GM23338 (cell line): ENCODE results near the gene LARGE1. TPM values are rescaled to one million over a fixed set of nuclear protein-coding genes. Genes with fewer than 3 reads are reported as not detected.
"Not testable (repeated sequence)": the region's sequence is repeated elsewhere in the genome, so short reads cannot be mapped to it uniquely, and the experiment has no call there.

ENCODE experiments used
- ATAC-seq: fragments of 200-7000 bp; cut with Tn5 transposase; 3 replicates; pipeline ENCODE4 v1.9.1; 2020
- DNase-seq: peaks from one replicate; pipeline ENCODE4 v3.0.0-alpha.2; 2015; ENCODE audit warnings: low spot score
- H2AFZ ChIP-seq: fragments of 200-600 bp; sonication (generic); 2 replicates; pipeline ENCODE4 v1.8.0; 2016; ENCODE audit warnings: antibody characterized with exemption, mild to moderate bottlenecking, moderate library complexity
- H3F3A ChIP-seq: fragments of 200-600 bp; sonication (generic); replicated peaks from 2 replicates; pipeline ENCODE4 v1.8.0; 2017; ENCODE audit warnings: antibody characterized with exemption, mixed run types, low read depth
- H3K27ac ChIP-seq: fragments of 200-600 bp; sonication (generic); 2 replicates; pipeline ENCODE4 v1.6.1; 2016; ENCODE audit warnings: low read depth
- H3K27me3 ChIP-seq: fragments of 200-600 bp; sonication (generic); 2 replicates; pipeline ENCODE4 v1.8.0; 2016; ENCODE audit warnings: mild to moderate bottlenecking, mixed run types, moderate library complexity; ENCODE audit not compliant: insufficient read depth
- H3K36me3 ChIP-seq: fragments of 200-600 bp; sonication (generic); 2 replicates; pipeline ENCODE4 v1.8.0; 2016; ENCODE audit warnings: mild to moderate bottlenecking; ENCODE audit not compliant: insufficient read depth
- H3K4me1 ChIP-seq: fragments of 200-600 bp; sonication (generic); 2 replicates; pipeline ENCODE4 v1.8.0; 2016; ENCODE audit warnings: mild to moderate bottlenecking, moderate library complexity; ENCODE audit not compliant: insufficient read depth
- H3K4me2 ChIP-seq: fragments of 200-600 bp; sonication (generic); 2 replicates; pipeline ENCODE4 v1.7.1; 2017; ENCODE audit warnings: mixed run types
- H3K4me3 ChIP-seq: fragments of 200-600 bp; sonication (generic); 2 replicates; pipeline ENCODE4 v1.6.1; 2016; ENCODE audit warnings: mixed run types
- H3K79me2 ChIP-seq: fragments of 200-600 bp; sonication (generic); replicated peaks from 2 replicates; pipeline ENCODE4 v1.8.0; 2017; ENCODE audit warnings: mild to moderate bottlenecking; ENCODE audit not compliant: insufficient read depth
- H3K9me2 ChIP-seq: fragments of 200-600 bp; sonication (generic); 2 replicates; pipeline ENCODE4 v1.8.0; 2017; ENCODE audit not compliant: insufficient read depth
- H4K20me1 ChIP-seq: fragments of 200-600 bp; sonication (generic); replicated peaks from 2 replicates; pipeline ENCODE4 v1.8.0; 2017; ENCODE audit warnings: mild to moderate bottlenecking; ENCODE audit not compliant: insufficient read depth
- H3K27ac Mint-ChIP-seq: 2 replicates; pipeline ENCODE4 v1.8.0; 2020; ENCODE audit warnings: inconsistent platforms, mild to moderate bottlenecking, moderate library complexity, mixed read lengths
- H3K27me3 Mint-ChIP-seq: 3 replicates; pipeline ENCODE4 v1.8.0; 2022; ENCODE audit warnings: low read depth, mild to moderate bottlenecking, moderate library complexity, mixed read lengths, inconsistent platforms; ENCODE audit not compliant: insufficient read depth, poor library complexity
- H3K36me3 Mint-ChIP-seq: 3 replicates; pipeline ENCODE4 v1.8.0; 2021; ENCODE audit warnings: low read depth, mild to moderate bottlenecking, inconsistent platforms, moderate library complexity, mixed read lengths
- H3K4me1 Mint-ChIP-seq: 3 replicates; pipeline ENCODE4 v1.8.0; 2020; ENCODE audit warnings: mild to moderate bottlenecking, inconsistent platforms, mixed read lengths
- H3K4me3 Mint-ChIP-seq: 3 replicates; pipeline ENCODE4 v1.8.0; 2021; ENCODE audit warnings: moderate library complexity, mild to moderate bottlenecking, inconsistent platforms, mixed read lengths
- H3K9me3 Mint-ChIP-seq: 3 replicates; pipeline ENCODE4 v1.8.0; 2020; ENCODE audit warnings: moderate library complexity, mild to moderate bottlenecking, inconsistent platforms, mixed read lengths
- CREB1 ChIP-seq: fragments of 250-450 bp; sonication (Bioruptor Pico); IDR thresholded peaks from 2 replicates; pipeline ENCODE4 v1.5.0; 2020; ENCODE audit warnings: low read depth, mild to moderate bottlenecking, moderate library complexity
- EZH2 ChIP-seq: fragments of 200-600 bp; sonication (generic); IDR thresholded peaks from one replicate; pipeline ENCODE4 v1.8.0; 2017; ENCODE audit warnings: antibody characterized with exemption, mild to moderate bottlenecking, low read depth; ENCODE audit not compliant: unreplicated experiment
- EZH2phosphoT487 ChIP-seq: fragments of 200-600 bp; sonication (generic); IDR thresholded peaks from one replicate; pipeline ENCODE4 v1.8.1; 2018; ENCODE audit warnings: antibody characterized with exemption; ENCODE audit not compliant: unreplicated experiment
- JUNB ChIP-seq: IDR thresholded peaks from one replicate; pipeline ENCODE4 v1.6.1; 2016; ENCODE audit warnings: antibody characterized with exemption; ENCODE audit not compliant: unreplicated experiment
- NANOG ChIP-seq: IDR thresholded peaks from 2 replicates; pipeline ENCODE4 v1.6.1; 2016; ENCODE audit warnings: antibody characterized with exemption, borderline replicate concordance
- POLR2AphosphoS5 ChIP-seq: IDR thresholded peaks from 2 replicates; pipeline ENCODE4 v1.6.1; 2016; ENCODE audit warnings: antibody characterized with exemption, low read depth
- STAT1 ChIP-seq: IDR thresholded peaks from one replicate; pipeline ENCODE4 v1.6.1; 2016; ENCODE audit warnings: antibody characterized with exemption; ENCODE audit not compliant: unreplicated experiment
- ZNF114 ChIP-seq: fragments of 250-450 bp; sonication (Bioruptor Pico); IDR thresholded peaks from 2 replicates; pipeline ENCODE4 v1.5.0; 2020; ENCODE audit warnings: mild to moderate bottlenecking, moderate library complexity
- ZNF331 ChIP-seq: fragments of 250-450 bp; sonication (Bioruptor Pico); IDR thresholded peaks from 2 replicates; pipeline ENCODE4 v1.5.0; 2020; ENCODE audit warnings: low read depth, mild to moderate bottlenecking, moderate library complexity
- polyA plus RNA-seq: library from polyadenylated mRNA; unstranded; fragments of >200 nt; fragmentation: Nextera tagmentation; extraction: Ambion mirVana; gene quantifications from 2 replicates; pipeline ENCODE4 v1.2.1, GENCODE V29; 2016
- total RNA-seq: library from RNA; depleted of rRNA; stranded (reverse); fragments of >200 nt; shearing (Covaris generic); gene quantifications from 2 replicates; pipeline ENCODE4 v1.2.3, GENCODE V29; 2014
- TF ChIP-seq, protein P1 (sequence below): fragments of 250-450 bp; sonication (Bioruptor Pico); IDR thresholded peaks from 2 replicates; pipeline ENCODE4 v1.5.0; 2020; ENCODE audit warnings: mild to moderate bottlenecking, moderate library complexity
- TF ChIP-seq, protein P2 (sequence below), 2 experiments: fragments of 200-600 bp in 1 of 2; sonication (generic) in 1 of 2; conservative IDR thresholded peaks; 2 replicates each; pipeline versions ENCODE4 v1.5.1 to v1.6.1; 2016 to 2017; ENCODE audit warnings: antibody characterized with exemption in 2 of 2, low read depth in 2 of 2, mild to moderate bottlenecking in 2 of 2, moderate library complexity in 1 of 2
- TF ChIP-seq, protein P3 (sequence below): IDR thresholded peaks from 2 replicates; pipeline ENCODE4 v1.6.1; 2016; ENCODE audit warnings: antibody characterized with exemption

The LARGE1 gene
- total and polyA plus RNA-seq, 2 experiments from 2014 or later = 12.8 to 75.6 TPM

DNA sequence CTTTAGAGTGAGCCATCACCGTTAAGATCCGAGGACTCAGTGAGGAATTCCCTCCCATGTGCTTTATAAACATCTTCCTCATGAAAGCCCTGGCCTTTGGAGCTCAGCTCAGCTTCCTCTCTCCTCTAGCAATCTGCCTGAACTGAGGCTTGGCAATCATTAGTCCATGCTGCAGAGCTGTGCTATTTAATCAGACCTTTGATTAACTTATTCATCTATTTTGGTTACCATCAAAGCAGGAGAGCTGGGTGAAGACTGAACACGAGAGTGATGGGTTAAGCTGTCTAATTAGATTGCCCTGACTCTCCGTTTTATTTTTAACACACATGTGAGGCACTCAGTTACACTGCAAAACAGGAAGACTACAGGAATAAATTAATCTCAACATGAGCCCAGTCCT, 351.3 kb downstream of the LARGE1 start (continued):
- TF ChIP-seq, protein P1, sequence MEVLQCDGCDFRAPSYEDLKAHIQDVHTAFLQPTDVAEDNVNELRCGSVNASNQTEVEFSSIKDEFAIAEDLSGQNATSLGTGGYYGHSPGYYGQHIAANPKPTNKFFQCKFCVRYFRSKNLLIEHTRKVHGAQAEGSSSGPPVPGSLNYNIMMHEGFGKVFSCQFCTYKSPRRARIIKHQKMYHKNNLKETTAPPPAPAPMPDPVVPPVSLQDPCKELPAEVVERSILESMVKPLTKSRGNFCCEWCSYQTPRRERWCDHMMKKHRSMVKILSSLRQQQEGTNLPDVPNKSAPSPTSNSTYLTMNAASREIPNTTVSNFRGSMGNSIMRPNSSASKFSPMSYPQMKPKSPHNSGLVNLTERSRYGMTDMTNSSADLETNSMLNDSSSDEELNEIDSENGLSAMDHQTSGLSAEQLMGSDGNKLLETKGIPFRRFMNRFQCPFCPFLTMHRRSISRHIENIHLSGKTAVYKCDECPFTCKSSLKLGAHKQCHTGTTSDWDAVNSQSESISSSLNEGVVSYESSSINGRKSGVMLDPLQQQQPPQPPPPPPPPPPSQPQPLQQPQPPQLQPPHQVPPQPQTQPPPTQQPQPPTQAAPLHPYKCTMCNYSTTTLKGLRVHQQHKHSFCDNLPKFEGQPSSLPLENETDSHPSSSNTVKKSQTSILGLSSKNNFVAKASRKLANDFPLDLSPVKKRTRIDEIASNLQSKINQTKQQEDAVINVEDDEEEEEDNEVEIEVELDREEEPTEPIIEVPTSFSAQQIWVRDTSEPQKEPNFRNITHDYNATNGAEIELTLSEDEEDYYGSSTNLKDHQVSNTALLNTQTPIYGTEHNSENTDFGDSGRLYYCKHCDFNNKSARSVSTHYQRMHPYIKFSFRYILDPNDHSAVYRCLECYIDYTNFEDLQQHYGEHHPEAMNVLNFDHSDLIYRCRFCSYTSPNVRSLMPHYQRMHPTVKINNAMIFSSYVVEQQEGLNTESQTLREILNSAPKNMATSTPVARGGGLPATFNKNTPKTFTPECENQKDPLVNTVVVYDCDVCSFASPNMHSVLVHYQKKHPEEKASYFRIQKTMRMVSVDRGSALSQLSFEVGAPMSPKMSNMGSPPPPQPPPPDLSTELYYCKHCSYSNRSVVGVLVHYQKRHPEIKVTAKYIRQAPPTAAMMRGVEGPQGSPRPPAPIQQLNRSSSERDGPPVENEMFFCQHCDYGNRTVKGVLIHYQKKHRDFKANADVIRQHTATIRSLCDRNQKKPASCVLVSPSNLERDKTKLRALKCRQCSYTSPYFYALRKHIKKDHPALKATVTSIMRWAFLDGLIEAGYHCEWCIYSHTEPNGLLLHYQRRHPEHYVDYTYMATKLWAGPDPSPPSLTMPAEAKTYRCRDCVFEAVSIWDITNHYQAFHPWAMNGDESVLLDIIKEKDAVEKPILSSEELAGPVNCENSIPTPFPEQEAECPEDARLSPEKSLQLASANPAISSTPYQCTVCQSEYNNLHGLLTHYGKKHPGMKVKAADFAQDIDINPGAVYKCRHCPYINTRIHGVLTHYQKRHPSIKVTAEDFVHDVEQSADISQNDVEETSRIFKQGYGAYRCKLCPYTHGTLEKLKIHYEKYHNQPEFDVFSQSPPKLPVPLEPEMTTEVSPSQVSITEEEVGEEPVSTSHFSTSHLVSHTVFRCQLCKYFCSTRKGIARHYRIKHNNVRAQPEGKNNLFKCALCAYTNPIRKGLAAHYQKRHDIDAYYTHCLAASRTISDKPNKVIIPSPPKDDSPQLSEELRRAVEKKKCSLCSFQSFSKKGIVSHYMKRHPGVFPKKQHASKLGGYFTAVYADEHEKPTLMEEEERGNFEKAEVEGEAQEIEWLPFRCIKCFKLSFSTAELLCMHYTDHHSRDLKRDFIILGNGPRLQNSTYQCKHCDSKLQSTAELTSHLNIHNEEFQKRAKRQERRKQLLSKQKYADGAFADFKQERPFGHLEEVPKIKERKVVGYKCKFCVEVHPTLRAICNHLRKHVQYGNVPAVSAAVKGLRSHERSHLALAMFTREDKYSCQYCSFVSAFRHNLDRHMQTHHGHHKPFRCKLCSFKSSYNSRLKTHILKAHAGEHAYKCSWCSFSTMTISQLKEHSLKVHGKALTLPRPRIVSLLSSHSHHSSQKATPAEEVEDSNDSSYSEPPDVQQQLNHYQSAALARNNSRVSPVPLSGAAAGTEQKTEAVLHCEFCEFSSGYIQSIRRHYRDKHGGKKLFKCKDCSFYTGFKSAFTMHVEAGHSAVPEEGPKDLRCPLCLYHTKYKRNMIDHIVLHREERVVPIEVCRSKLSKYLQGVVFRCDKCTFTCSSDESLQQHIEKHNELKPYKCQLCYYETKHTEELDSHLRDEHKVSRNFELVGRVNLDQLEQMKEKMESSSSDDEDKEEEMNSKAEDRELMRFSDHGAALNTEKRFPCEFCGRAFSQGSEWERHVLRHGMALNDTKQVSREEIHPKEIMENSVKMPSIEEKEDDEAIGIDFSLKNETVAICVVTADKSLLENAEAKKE = no peak
- TF ChIP-seq EZH2 (no peak), NANOG (no peak), ZNF331 (no peak)

DNA sequence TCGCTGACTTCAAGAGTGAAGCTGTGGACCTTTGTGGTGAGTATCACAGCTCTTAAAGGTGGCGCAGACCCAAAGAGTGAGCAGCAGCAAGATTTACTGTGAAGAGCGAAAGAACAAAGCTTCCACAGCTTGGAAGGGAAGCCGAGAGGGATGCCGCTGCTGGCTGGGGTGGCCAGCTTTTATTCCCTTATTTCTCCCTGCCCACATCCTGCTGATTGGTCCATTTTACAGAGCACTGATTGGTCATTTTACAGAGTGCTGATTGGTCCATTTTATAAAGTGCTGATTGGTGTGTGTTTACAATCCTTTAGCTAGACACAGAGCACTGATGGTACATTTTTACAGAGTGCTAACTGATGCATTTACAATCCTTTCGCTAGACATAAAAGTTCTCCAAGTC, 353.8 kb downstream of the LARGE1 start:
- H3K36me3 ChIP-seq, H3K9me2 ChIP-seq, H3F3A ChIP-seq, H3K27ac ChIP-seq, ATAC-seq, H2AFZ ChIP-seq, H3K4me3 Mint-ChIP-seq, DNase-seq, H3K27me3 ChIP-seq, H3K4me2 ChIP-seq, H3K9me3 Mint-ChIP-seq, H3K4me3 ChIP-seq, H3K27me3 Mint-ChIP-seq, H3K27ac Mint-ChIP-seq: not testable (repeated sequence)
- Histone ChIP-seq H3K4me1 (peaks cover 22% of the 10 kb centered on the region), H4K20me1 (peaks cover 15% of the 10 kb centered on the region), H3K79me2 (peaks cover 29% of the 10 kb centered on the region)
- Mint-ChIP-seq H3K36me3 (peaks cover 18% of the 10 kb centered on the region), H3K4me1 (peaks cover 44% of the 10 kb centered on the region)

DNA sequence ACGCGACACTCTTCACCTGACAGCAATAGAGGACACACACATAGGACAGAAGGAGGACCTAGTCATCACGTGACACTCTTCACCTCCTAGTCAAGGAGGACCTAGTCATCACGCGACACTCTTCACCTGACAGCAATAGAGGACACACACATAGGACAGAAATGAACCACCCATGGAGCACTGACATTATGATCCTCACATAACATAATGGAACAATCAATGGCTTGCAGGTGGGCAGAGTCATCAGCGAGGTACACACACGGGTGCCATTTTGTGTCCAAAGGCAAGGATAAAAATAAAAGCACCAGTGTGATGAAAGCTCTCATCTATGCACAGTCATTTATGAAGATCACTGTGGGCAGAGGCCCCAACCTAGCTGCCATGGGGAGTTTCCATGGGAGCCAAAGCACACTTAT, 354.7 kb downstream of the LARGE1 start:
- H3K4me1 ChIP-seq = peaks cover 13% of the 10 kb centered on the region
- no peak overlapping the region for H3K4me3 Mint-ChIP-seq
- H3K9me2 ChIP-seq = no peaks in the 10 kb centered on the region; the same call in 1 of the 2 replicates
- peaks cover 36% of the 10 kb centered on the region for H3K4me1 Mint-ChIP-seq
- H3K4me2 ChIP-seq = no peak overlapping the region
- H3K36me3 ChIP-seq = no peaks in the 10 kb centered on the region
- no peak overlapping the region for H3K27ac ChIP-seq
- H2AFZ ChIP-seq = no peak overlapping the region
- H3K27me3 Mint-ChIP-seq = peaks cover 7% of the 10 kb centered on the region
- peaks cover 11% of the 10 kb centered on the region for H4K20me1 ChIP-seq
- no peak for ATAC-seq
- no peak overlapping the region for H3K27ac Mint-ChIP-seq
- H3K36me3 Mint-ChIP-seq = peaks cover 23% of the 10 kb centered on the region
- no peaks in the 10 kb centered on the region for H3K9me3 Mint-ChIP-seq
- no peak for DNase-seq
- no peak overlapping the region for H3K4me3 ChIP-seq
- H3K27me3 ChIP-seq = no peaks in the 10 kb centered on the region
- peaks cover 31% of the 10 kb centered on the region for H3K79me2 ChIP-seq
- H3F3A ChIP-seq = no peaks in the 10 kb centered on the region
- TF ChIP-seq ZNF114 (CRISPR knock-in tag) = no peak
- TF ChIP-seq, protein P2, sequence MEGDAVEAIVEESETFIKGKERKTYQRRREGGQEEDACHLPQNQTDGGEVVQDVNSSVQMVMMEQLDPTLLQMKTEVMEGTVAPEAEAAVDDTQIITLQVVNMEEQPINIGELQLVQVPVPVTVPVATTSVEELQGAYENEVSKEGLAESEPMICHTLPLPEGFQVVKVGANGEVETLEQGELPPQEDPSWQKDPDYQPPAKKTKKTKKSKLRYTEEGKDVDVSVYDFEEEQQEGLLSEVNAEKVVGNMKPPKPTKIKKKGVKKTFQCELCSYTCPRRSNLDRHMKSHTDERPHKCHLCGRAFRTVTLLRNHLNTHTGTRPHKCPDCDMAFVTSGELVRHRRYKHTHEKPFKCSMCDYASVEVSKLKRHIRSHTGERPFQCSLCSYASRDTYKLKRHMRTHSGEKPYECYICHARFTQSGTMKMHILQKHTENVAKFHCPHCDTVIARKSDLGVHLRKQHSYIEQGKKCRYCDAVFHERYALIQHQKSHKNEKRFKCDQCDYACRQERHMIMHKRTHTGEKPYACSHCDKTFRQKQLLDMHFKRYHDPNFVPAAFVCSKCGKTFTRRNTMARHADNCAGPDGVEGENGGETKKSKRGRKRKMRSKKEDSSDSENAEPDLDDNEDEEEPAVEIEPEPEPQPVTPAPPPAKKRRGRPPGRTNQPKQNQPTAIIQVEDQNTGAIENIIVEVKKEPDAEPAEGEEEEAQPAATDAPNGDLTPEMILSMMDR (conservative IDR thresholded peaks at IDR 0.05; ENCODE audit: low read depth in 2 of 2) = no peak
- no peak for TF ChIP-seq CREB1 (CRISPR knock-in tag)
- TF ChIP-seq STAT1 = no peak
- TF ChIP-seq NANOG = no peak
- TF ChIP-seq POLR2AphosphoS5 = no peak
- no peak for TF ChIP-seq JUNB
- TF ChIP-seq EZH2phosphoT487 = no peak
- no peak for TF ChIP-seq EZH2
- TF ChIP-seq, protein P3, sequence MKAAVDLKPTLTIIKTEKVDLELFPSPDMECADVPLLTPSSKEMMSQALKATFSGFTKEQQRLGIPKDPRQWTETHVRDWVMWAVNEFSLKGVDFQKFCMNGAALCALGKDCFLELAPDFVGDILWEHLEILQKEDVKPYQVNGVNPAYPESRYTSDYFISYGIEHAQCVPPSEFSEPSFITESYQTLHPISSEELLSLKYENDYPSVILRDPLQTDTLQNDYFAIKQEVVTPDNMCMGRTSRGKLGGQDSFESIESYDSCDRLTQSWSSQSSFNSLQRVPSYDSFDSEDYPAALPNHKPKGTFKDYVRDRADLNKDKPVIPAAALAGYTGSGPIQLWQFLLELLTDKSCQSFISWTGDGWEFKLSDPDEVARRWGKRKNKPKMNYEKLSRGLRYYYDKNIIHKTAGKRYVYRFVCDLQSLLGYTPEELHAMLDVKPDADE = no peak
